Neural cell (in vitro differentiated cells): ENCODE measurements around the gene MARVELD1. TPM values are rescaled to one million over a fixed set of nuclear protein-coding genes. Genes with fewer than 3 reads are reported as not detected.

ENCODE experiments used
- H2AFZ ChIP-seq: fragments of 200-600, 300-800 bp; sonication (generic), shearing (Covaris generic); 2 replicates; pipeline ENCODE4 v1.6.0; 2014; ENCODE audit warnings: low read depth, mild to moderate bottlenecking, antibody characterized with exemption, low read length, moderate library complexity
- H3F3A ChIP-seq: fragments of 200-600 bp; shearing (Covaris generic); 2 replicates; pipeline ENCODE4 v1.6.1; 2016; ENCODE audit warnings: mild to moderate bottlenecking, moderate library complexity, mixed read lengths, antibody characterized with exemption, low read length; ENCODE audit not compliant: insufficient read depth, poor library complexity, severe bottlenecking
- H3K27ac ChIP-seq: fragments of 200-600, 300-800 bp; sonication (generic), shearing (Covaris generic); 2 replicates; pipeline ENCODE4 v1.5.1; 2014; ENCODE audit warnings: mild to moderate bottlenecking, low read length, moderate library complexity
- H3K27me3 ChIP-seq: fragments of 300-800, 200-600 bp; sonication (generic), shearing (Covaris generic); 2 replicates; pipeline ENCODE4 v1.6.0; 2014; ENCODE audit warnings: mild to moderate bottlenecking, low read depth, low read length, moderate library complexity; ENCODE audit not compliant: insufficient read depth
- H3K36me3 ChIP-seq: fragments of 300-800, 200-600 bp; sonication (generic), shearing (Covaris generic); 2 replicates; pipeline ENCODE4 v1.5.1; 2014; ENCODE audit warnings: mild to moderate bottlenecking, antibody characterized with exemption, low read length, moderate library complexity; ENCODE audit not compliant: insufficient read depth
- H3K4me2 ChIP-seq: fragments of 300-800, 200-600 bp; sonication (generic), shearing (Covaris generic); 2 replicates; pipeline ENCODE4 v1.6.0; 2014; ENCODE audit warnings: mild to moderate bottlenecking, low read length
- H3K4me3 ChIP-seq: fragments of 300-800, 200-600 bp; sonication (generic), shearing (Covaris generic); 2 replicates; pipeline ENCODE4 v1.5.1; 2014; ENCODE audit warnings: mild to moderate bottlenecking, low read length, moderate library complexity
- H3K79me2 ChIP-seq: fragments of 200-600 bp; shearing (Covaris generic); replicated peaks from 2 replicates; pipeline ENCODE4 v1.6.0; 2014; ENCODE audit warnings: mild to moderate bottlenecking, low read length, moderate library complexity; ENCODE audit not compliant: insufficient read depth
- H3K9ac ChIP-seq: fragments of 300-800, 200-600 bp; sonication (generic), shearing (Covaris generic); 2 replicates; pipeline ENCODE4 v1.6.1; 2016; ENCODE audit warnings: mild to moderate bottlenecking, low read length, mixed read lengths
- H3K9me2 ChIP-seq: fragments of 200-600 bp; shearing (Covaris generic); 2 replicates; pipeline ENCODE4 v1.6.1; 2016; ENCODE audit warnings: mild to moderate bottlenecking, low read length, mixed read lengths; ENCODE audit not compliant: insufficient read depth
- H3K9me3 ChIP-seq: fragments of 200-600, 300-800 bp; sonication (generic), shearing (Covaris generic); 2 replicates; pipeline ENCODE4 v1.6.1; 2016; ENCODE audit warnings: mild to moderate bottlenecking, mixed run types, low read length, moderate library complexity, mixed read lengths
- H4K20me1 ChIP-seq: fragments of 200-600 bp; shearing (Covaris generic); 2 replicates; pipeline ENCODE4 v1.6.1; 2016; ENCODE audit warnings: mild to moderate bottlenecking, mixed run types; ENCODE audit not compliant: insufficient read depth
- EP300 ChIP-seq: fragments of 450-650 bp; conservative IDR thresholded peaks from 2 replicates; pipeline ENCODE4 v1.6.1; 2014; ENCODE audit warnings: antibody characterized with exemption, mild to moderate bottlenecking, moderate library complexity; ENCODE audit not compliant: poor library complexity, severe bottlenecking
- EZH2 ChIP-seq: fragments of 200-600, 300-800 bp; shearing (Covaris generic), sonication (generic); IDR thresholded peaks from 2 replicates; pipeline ENCODE4 v1.6.1; 2014; ENCODE audit warnings: antibody characterized with exemption, low read length, borderline replicate concordance, mild to moderate bottlenecking; ENCODE audit not compliant: insufficient read depth, poor library complexity, severe bottlenecking
- MXI1 ChIP-seq: fragments of 450-650 bp; conservative IDR thresholded peaks from 2 replicates; pipeline ENCODE4 v1.6.1; 2014; ENCODE audit warnings: antibody characterized with exemption, mild to moderate bottlenecking; ENCODE audit not compliant: poor library complexity, severe bottlenecking
- POLR2AphosphoS5 ChIP-seq: IDR thresholded peaks from 2 replicates; pipeline ENCODE4 v1.6.1; 2012
- RAD21 ChIP-seq: fragments of 450-650 bp; conservative IDR thresholded peaks from 2 replicates; pipeline ENCODE4 v1.6.1; 2014; ENCODE audit warnings: antibody characterized with exemption, mild to moderate bottlenecking, moderate library complexity
- SMC3 ChIP-seq: fragments of 450-650 bp; conservative IDR thresholded peaks from 2 replicates; pipeline ENCODE4 v1.6.1; 2014; ENCODE audit warnings: antibody characterized with exemption, mild to moderate bottlenecking, moderate library complexity; ENCODE audit not compliant: poor library complexity
- TAF1 ChIP-seq: IDR thresholded peaks from 2 replicates; pipeline ENCODE4 v1.6.1; 2012; ENCODE audit warnings: low read depth
- polyA plus RNA-seq: library from polyadenylated mRNA; depleted of rRNA; stranded (reverse); fragments of >200 nt; gene quantifications from 2 replicates; pipeline ENCODE4 v1.2.3, GENCODE V29; 2014
- TF ChIP-seq, protein P1 (sequence below): IDR thresholded peaks from 2 replicates; pipeline ENCODE4 v1.6.1; 2012; ENCODE audit warnings: borderline replicate concordance
- TF ChIP-seq, protein P2 (sequence below): fragments of 450-650 bp; IDR thresholded peaks from 2 replicates; pipeline ENCODE4 v1.5.1; 2014; ENCODE audit warnings: antibody characterized with exemption, mild to moderate bottlenecking, moderate library complexity; ENCODE audit not compliant: poor library complexity, severe bottlenecking

Gene MARVELD1
- polyA plus RNA-seq, 1 donor from 2014 or later = 2.3 TPM

DNA sequence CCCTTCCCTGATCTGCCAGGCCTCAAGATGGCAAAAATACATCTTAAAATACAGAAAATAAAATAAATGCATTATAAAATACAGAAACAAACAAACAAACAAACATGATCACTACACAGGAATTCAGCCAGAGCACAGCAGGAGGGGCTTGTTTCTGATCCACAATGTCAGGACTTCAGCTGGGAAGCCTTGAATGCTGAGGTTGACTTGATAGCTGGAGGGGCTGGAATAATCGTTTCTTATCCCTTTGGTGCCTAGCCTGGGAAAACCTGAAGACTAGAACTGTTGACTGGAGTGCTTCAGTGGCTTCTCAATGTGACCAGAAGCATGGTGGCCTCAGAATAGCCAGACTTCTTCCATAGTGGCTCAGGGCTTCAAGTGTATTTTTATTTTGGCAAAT, 9.2 kb upstream of the MARVELD1 start:
- H3K36me3 ChIP-seq = no peaks in the 10 kb centered on the region
- H3K27ac ChIP-seq = no peak overlapping the region
- H3K4me3 ChIP-seq = no peak overlapping the region
- no peaks in the 10 kb centered on the region for H3K27me3 ChIP-seq
- H3K4me2 ChIP-seq = no peak overlapping the region
- no peak overlapping the region for H2AFZ ChIP-seq
- no peaks in the 10 kb centered on the region for H3K9me3 ChIP-seq
- H4K20me1 ChIP-seq = no peaks in the 10 kb centered on the region
- no peaks in the 10 kb centered on the region for H3K9me2 ChIP-seq
- H3K79me2 ChIP-seq = no peaks in the 10 kb centered on the region
- H3K9ac ChIP-seq = no peak overlapping the region
- no peaks in the 10 kb centered on the region for H3F3A ChIP-seq
- TF ChIP-seq POLR2AphosphoS5 = no peak

DNA sequence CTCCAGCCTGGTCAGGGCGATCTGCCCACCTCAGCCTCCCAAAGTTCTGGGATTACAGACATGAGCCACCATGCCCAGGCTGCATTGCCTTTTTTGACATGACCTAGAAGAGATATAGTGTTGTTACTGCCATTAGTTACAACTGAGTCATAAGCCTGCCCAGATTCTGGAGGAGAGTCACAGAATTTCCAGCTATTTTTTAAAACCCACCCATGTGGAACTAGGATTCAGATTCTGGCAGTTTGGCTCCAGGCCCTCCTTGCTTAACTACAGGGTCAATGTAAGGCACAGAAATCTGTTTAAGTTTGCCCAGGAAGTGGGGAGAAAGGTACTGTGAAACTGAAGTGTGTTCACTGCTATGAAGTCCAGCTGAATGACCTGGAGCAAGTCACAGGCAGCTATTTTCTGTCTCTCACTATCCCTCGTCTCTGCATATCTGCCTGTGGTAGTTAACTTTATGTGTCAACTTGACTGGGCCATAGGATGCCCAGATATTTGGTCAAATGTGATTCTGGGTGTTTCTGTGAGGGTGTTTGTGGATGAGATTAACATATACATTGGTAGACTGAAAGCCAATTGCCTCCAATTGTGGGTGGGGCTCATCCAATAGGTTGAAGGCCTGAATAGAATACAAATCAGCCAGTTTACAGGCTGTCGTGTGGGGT, 8.4 kb upstream of the MARVELD1 start:
- H3K9me2 ChIP-seq = no peaks in the 10 kb centered on the region
- H3K4me2 ChIP-seq = no peak overlapping the region
- no peak overlapping the region for H3K9ac ChIP-seq
- H3K79me2 ChIP-seq = no peaks in the 10 kb centered on the region
- H3K4me3 ChIP-seq = no peak overlapping the region
- no peaks in the 10 kb centered on the region for H4K20me1 ChIP-seq
- H2AFZ ChIP-seq = no peak overlapping the region
- H3K9me3 ChIP-seq = no peaks in the 10 kb centered on the region
- H3K27ac ChIP-seq = no peak overlapping the region
- no peaks in the 10 kb centered on the region for H3K36me3 ChIP-seq
- no peaks in the 10 kb centered on the region for H3K27me3 ChIP-seq
- TF ChIP-seq EZH2 (no peak), RAD21 (no peak), EP300 (no peak), TAF1 (no peak), SMC3 (no peak), POLR2AphosphoS5 (no peak), MXI1 (no peak)
- TF ChIP-seq, protein P1, sequence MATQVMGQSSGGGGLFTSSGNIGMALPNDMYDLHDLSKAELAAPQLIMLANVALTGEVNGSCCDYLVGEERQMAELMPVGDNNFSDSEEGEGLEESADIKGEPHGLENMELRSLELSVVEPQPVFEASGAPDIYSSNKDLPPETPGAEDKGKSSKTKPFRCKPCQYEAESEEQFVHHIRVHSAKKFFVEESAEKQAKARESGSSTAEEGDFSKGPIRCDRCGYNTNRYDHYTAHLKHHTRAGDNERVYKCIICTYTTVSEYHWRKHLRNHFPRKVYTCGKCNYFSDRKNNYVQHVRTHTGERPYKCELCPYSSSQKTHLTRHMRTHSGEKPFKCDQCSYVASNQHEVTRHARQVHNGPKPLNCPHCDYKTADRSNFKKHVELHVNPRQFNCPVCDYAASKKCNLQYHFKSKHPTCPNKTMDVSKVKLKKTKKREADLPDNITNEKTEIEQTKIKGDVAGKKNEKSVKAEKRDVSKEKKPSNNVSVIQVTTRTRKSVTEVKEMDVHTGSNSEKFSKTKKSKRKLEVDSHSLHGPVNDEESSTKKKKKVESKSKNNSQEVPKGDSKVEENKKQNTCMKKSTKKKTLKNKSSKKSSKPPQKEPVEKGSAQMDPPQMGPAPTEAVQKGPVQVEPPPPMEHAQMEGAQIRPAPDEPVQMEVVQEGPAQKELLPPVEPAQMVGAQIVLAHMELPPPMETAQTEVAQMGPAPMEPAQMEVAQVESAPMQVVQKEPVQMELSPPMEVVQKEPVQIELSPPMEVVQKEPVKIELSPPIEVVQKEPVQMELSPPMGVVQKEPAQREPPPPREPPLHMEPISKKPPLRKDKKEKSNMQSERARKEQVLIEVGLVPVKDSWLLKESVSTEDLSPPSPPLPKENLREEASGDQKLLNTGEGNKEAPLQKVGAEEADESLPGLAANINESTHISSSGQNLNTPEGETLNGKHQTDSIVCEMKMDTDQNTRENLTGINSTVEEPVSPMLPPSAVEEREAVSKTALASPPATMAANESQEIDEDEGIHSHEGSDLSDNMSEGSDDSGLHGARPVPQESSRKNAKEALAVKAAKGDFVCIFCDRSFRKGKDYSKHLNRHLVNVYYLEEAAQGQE = no peak
- TF ChIP-seq, protein P2, sequence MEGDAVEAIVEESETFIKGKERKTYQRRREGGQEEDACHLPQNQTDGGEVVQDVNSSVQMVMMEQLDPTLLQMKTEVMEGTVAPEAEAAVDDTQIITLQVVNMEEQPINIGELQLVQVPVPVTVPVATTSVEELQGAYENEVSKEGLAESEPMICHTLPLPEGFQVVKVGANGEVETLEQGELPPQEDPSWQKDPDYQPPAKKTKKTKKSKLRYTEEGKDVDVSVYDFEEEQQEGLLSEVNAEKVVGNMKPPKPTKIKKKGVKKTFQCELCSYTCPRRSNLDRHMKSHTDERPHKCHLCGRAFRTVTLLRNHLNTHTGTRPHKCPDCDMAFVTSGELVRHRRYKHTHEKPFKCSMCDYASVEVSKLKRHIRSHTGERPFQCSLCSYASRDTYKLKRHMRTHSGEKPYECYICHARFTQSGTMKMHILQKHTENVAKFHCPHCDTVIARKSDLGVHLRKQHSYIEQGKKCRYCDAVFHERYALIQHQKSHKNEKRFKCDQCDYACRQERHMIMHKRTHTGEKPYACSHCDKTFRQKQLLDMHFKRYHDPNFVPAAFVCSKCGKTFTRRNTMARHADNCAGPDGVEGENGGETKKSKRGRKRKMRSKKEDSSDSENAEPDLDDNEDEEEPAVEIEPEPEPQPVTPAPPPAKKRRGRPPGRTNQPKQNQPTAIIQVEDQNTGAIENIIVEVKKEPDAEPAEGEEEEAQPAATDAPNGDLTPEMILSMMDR = no peak
- no peaks in the 10 kb centered on the region for H3F3A ChIP-seq
